HG03442 (cell line): ENCODE results near the gene IGFBP2.

Experiments
- ATAC-seq: cut with Tn5 transposase; IDR thresholded peaks from one replicate; pipeline ENCODE4 v1.9.1; 2021; ENCODE audit warnings: mild to moderate bottlenecking, moderate library complexity; ENCODE audit not compliant: unreplicated experiment

Gene IGFBP2

GRCh38 chr2:216615298-216616082, 17.7 kb upstream of the IGFBP2 start:
- ATAC-seq, result no peak

GRCh38 chr2:216616083-216616678, 17.0 kb upstream of the IGFBP2 start:
- no peak for ATAC-seq

- ATAC-seq, result no peak
Observed at GRCh38 chr2:216617159-216617815, 15.9 kb upstream of the IGFBP2 start.

GRCh38 chr2:216618785-216619184, 14.4 kb upstream of the IGFBP2 start:
- ATAC-seq, result no peak

GRCh38 chr2:216619411-216620393, 13.5 kb upstream of the IGFBP2 start:
- ATAC-seq, result no peak

- no peak for ATAC-seq
Observed at GRCh38 chr2:216620786-216621185, 12.4 kb upstream of the IGFBP2 start.

- ATAC-seq, result no peak
Observed at GRCh38 chr2:216621292-216621691, 11.9 kb upstream of the IGFBP2 start.

- no peak for ATAC-seq
Observed at GRCh38 chr2:216622526-216622925, 10.7 kb upstream of the IGFBP2 start.

- no peak for ATAC-seq
Observed at GRCh38 chr2:216624251-216624650, 9.0 kb upstream of the IGFBP2 start.

- no peak for ATAC-seq
Observed at GRCh38 chr2:216626168-216626874, 6.9 kb upstream of the IGFBP2 start.

- ATAC-seq, result no peak
Observed at GRCh38 chr2:216626875-216627245, 6.4 kb upstream of the IGFBP2 start.

- ATAC-seq, result no peak
Observed at GRCh38 chr2:216629784-216630183, 3.4 kb upstream of the IGFBP2 start.

GRCh38 chr2:216632346-216632951, 771 bp upstream of the IGFBP2 start:
- no peak for ATAC-seq

GRCh38 chr2:216633616-216634369, 573 bp downstream of the IGFBP2 start:
- ATAC-seq, result no peak

- ATAC-seq, result no peak
Observed at GRCh38 chr2:216634370-216635148, 1.3 kb downstream of the IGFBP2 start.

GRCh38 chr2:216635171-216635570, 2.0 kb downstream of the IGFBP2 start:
- no peak for ATAC-seq

GRCh38 chr2:216635701-216636550, 2.7 kb downstream of the IGFBP2 start:
- no peak for ATAC-seq
